K562 (cell line): ENCODE data around the gene CCDC116. TPM values are rescaled to one million over a fixed set of nuclear protein-coding genes. Genes with fewer than 3 reads are reported as not detected.
A peak's percentile ranks its signal among the peaks of the same experiment; 100 is the strongest.

Experiments used
- ATAC-seq: fragments of 200-7000 bp; cut with Tn5 transposase; 3 replicates; pipeline ENCODE4 v1.9.1; 2020; ENCODE audit warnings: moderate library complexity
- BruUV-seq: library from RNA; stranded (reverse); fragments of 400-500 nt; replicated peaks from 2 replicates; lab custom pipeline; 2021; lab: Mats Ljungman, UMichigan
- CTCF ChIA-PET: fragments of 300-600 bp; formaldehyde crosslinking; extraction: SDS; loops from one replicate; lab custom pipeline; 2021; ENCODE audit warnings: low intra/inter-chr PET ratio; lab: Yijun Ruan, JAX
- POLR2A ChIA-PET: fragments of 300-600, 350-650 bp; sonication (Branson Sonifier 250); formaldehyde crosslinking; extraction: SDS; loops from one replicate; lab custom pipeline; 2021; ENCODE audit warnings: antibody characterized with exemption, inconsistent platforms; lab: Yijun Ruan, JAX
- DNase-seq, 4 experiments: peaks; one replicate each; pipeline versions ENCODE4 v3.0.0 to v3.0.0-alpha.2; 2011 to 2018; ENCODE audit warnings: low spot score in 3 of 4, mixed read lengths in 3 of 4; ENCODE audit errors: extremely low read depth in 1 of 4
- FAIRE-seq: peaks from 2 replicates; lab custom pipeline; 2011; peaks lifted over from hg19 to GRCh38; lab: Jason Lieb, UNC
- H2AFZ ChIP-seq: 2 replicates; pipeline ENCODE4 v1.6.0; 2011; ENCODE audit warnings: low read depth, low read length, control low read depth, inconsistent platforms
- H3K27ac ChIP-seq: fragments of 200-600 bp; 3 replicates; pipeline ENCODE4 v1.8.0; 2011; ENCODE audit warnings: low read depth, mild to moderate bottlenecking, control low read depth, inconsistent platforms, low read length, moderate library complexity, mixed read lengths; ENCODE audit errors: extremely low read depth
- H3K27me3 ChIP-seq, 2 experiments: fragments of 300-600 bp in 1 of 2; 2 replicates in 1 of 2; 3 replicates in 1 of 2; pipeline versions ENCODE4 v1.6.0 to v1.8.0; 2011; ENCODE audit warnings: inconsistent platforms in 2 of 2, low read length in 2 of 2, mild to moderate bottlenecking in 1 of 2, mixed read lengths in 1 of 2, moderate library complexity in 1 of 2; ENCODE audit not compliant: control insufficient read depth in 2 of 2, insufficient read depth in 2 of 2
- H3K36me3 ChIP-seq: fragments of 300-600 bp; 3 replicates; pipeline ENCODE4 v1.8.0; 2011; ENCODE audit warnings: mild to moderate bottlenecking, low read length, inconsistent platforms; ENCODE audit not compliant: control insufficient read depth, insufficient read depth
- H3K4me1 ChIP-seq, 2 experiments: fragments of 200-600 bp in 1 of 2; replicated peaks in 1 of 2; 2 replicates in 1 of 2; 3 replicates in 1 of 2; pipeline versions ENCODE4 v1.5.1 to v1.8.0; 2011; ENCODE audit warnings: inconsistent platforms in 2 of 2, low read length in 2 of 2, mild to moderate bottlenecking in 1 of 2, mixed read lengths in 1 of 2, moderate library complexity in 1 of 2; ENCODE audit not compliant: control insufficient read depth in 2 of 2, insufficient read depth in 2 of 2
- H3K4me2 ChIP-seq: 2 replicates; pipeline ENCODE4 v1.6.1; 2011; ENCODE audit warnings: low read length, control low read depth, inconsistent platforms, mixed read lengths; ENCODE audit not compliant: insufficient read depth
- H3K4me3 ChIP-seq: fragments of 200-600 bp; sonication (generic), shearing (Covaris generic); 2 replicates; pipeline ENCODE4 v1.5.1; 2016; ENCODE audit warnings: control low read depth, inconsistent platforms
- H3K79me2 ChIP-seq: fragments of 200-600 bp; 3 replicates; pipeline ENCODE4 v1.8.0; 2011; ENCODE audit warnings: low read length, inconsistent platforms; ENCODE audit not compliant: control insufficient read depth, insufficient read depth
- H3K9ac ChIP-seq, 2 experiments: 2 replicates each; pipeline versions ENCODE4 v1.6.0 to v1.6.1; 2011; ENCODE audit warnings: low read depth in 2 of 2, low read length in 2 of 2, control low read depth in 1 of 2, inconsistent platforms in 1 of 2, mild to moderate bottlenecking in 1 of 2, mixed read lengths in 1 of 2; ENCODE audit not compliant: insufficient read depth in 1 of 2
- H3K9me1 ChIP-seq: one replicate; pipeline ENCODE4 v1.6.0; 2011; ENCODE audit warnings: inconsistent platforms, mild to moderate bottlenecking, low read length, moderate library complexity; ENCODE audit not compliant: control insufficient read depth, insufficient read depth
- H3K9me3 ChIP-seq: replicated peaks from 2 replicates; pipeline ENCODE4 v1.5.1; 2011; ENCODE audit warnings: low read depth, low read length, inconsistent platforms; ENCODE audit not compliant: control insufficient read depth, insufficient read depth
- H4K20me1 ChIP-seq: replicated peaks from 2 replicates; pipeline ENCODE4 v1.6.1; 2011; ENCODE audit warnings: low read length, inconsistent platforms, mixed read lengths; ENCODE audit not compliant: control insufficient read depth, insufficient read depth
- ATF1 ChIP-seq, 2 experiments: fragments of 450-650 bp in 1 of 2; IDR thresholded peaks; 2 replicates each; pipeline ENCODE4 v1.6.1; 2016; ENCODE audit warnings: missing compliant biosample characterization in 1 of 2, missing genetic modification characterization in 1 of 2
- CBX1 ChIP-seq: sonication (generic); IDR thresholded peaks from 2 replicates; pipeline ENCODE4 v1.6.1; 2016; ENCODE audit warnings: antibody characterized with exemption, low read depth, mild to moderate bottlenecking
- GABPA ChIP-seq: fragments of 200-800 bp; sonication (Bioruptor generic); conservative IDR thresholded peaks from 2 replicates; pipeline ENCODE4 v1.6.1; 2016; ENCODE audit warnings: low read depth, missing genetic modification characterization, missing compliant biosample characterization
- HOXB6 ChIP-seq: fragments of 250-450 bp; sonication (Bioruptor Pico); IDR thresholded peaks from 2 replicates; pipeline ENCODE4 v1.5.1; 2022; ENCODE audit warnings: mild to moderate bottlenecking, borderline replicate concordance
- NONO ChIP-seq, 2 experiments: fragments of 200-400 bp in 1 of 2; fragments of 450-650 bp in 1 of 2; formaldehyde crosslinking in 1 of 2; IDR thresholded peaks; 2 replicates each; pipeline ENCODE4 v1.6.1; 2017; ENCODE audit warnings: low read depth in 2 of 2, mild to moderate bottlenecking in 2 of 2, moderate library complexity in 2 of 2, low read length in 1 of 2
- PCBP2 ChIP-seq: fragments of 200-400 bp; formaldehyde crosslinking; IDR thresholded peaks from 2 replicates; pipeline ENCODE4 v1.6.1; 2018; ENCODE audit warnings: low read length, low read depth, mild to moderate bottlenecking, moderate library complexity; ENCODE audit not compliant: poor library complexity, severe bottlenecking
- RCOR1 ChIP-seq, 2 experiments: IDR thresholded peaks; 2 replicates each; pipeline ENCODE4 v1.6.1; 2012; ENCODE audit warnings: low read depth in 2 of 2, low read length in 2 of 2, borderline replicate concordance in 1 of 2, improper control_type of control experiment in 1 of 2
- RFX7 ChIP-seq: fragments of 250-450 bp; sonication (Bioruptor Pico); IDR thresholded peaks from 2 replicates; pipeline ENCODE4 v1.5.1; 2021; ENCODE audit warnings: mild to moderate bottlenecking
- ZNF324 ChIP-seq: fragments of 250-450 bp; sonication (Bioruptor Pico); IDR thresholded peaks from 2 replicates; pipeline ENCODE4 v1.4.0; 2020; ENCODE audit warnings: mild to moderate bottlenecking
- ZNF436 ChIP-seq: fragments of 250-450, 450-650 bp; sonication (Bioruptor Pico); formaldehyde crosslinking; IDR thresholded peaks from 2 replicates; pipeline ENCODE4 v1.7.0; 2020; ENCODE audit warnings: mild to moderate bottlenecking
- WGBS: fragments of 100-300 bp; shearing (Covaris generic); methylation state at CpG from one replicate; pipeline ENCODE4 v1.1.6; 2016; ENCODE audit warnings: low coverage, mixed read lengths; ENCODE audit not compliant: insufficient coverage; ENCODE audit errors: missing lambda C conversion rate; 5-methylcytosine and 5-hydroxymethylcytosine counted together
- in situ Hi-C: fragments of 300-500 bp; cut with MboI; formaldehyde crosslinking; loops from 4 replicates; pipeline ENCODE4 v1.15.0; 2018; ENCODE audit warnings: inconsistent platforms, mixed read lengths
- intact Hi-C: fragments of 100-400 bp; cut with micrococcal nuclease; formaldehyde crosslinking; loops from 2 replicates; pipeline ENCODE4 v1.14.2; 2022
- polyA plus RNA-seq, 8 experiments: library from polyadenylated mRNA; depleted of rRNA in 4 of 8; stranded (reverse) in 5 of 8; unstranded in 3 of 8; fragments of >200 nt; fragmentation: Nextera tagmentation in 2 of 8; fragmentation: Illumina TruSeq in 1 of 8; extraction: Ambion mirVana in 2 of 8; extraction: Trizol in 1 of 8; gene quantifications; 2 replicates each; pipeline versions ENCODE4 v1.2.1 to v1.2.3, GENCODE V29; 2011 to 2014; ENCODE audit warnings: inconsistent platforms in 1 of 8, missing spikeins in 1 of 8
- total RNA-seq, 7 experiments: library from RNA; depleted of rRNA in 6 of 7; stranded (reverse); fragments of >200 nt in 6 of 7; fragmentation: Illumina TruSeq in 2 of 7; extraction: Trizol in 2 of 7; gene quantifications; 2 replicates each; pipeline versions ENCODE4 v1.2.1 to v1.2.3, GENCODE V29; 2011 to 2021; ENCODE audit warnings: low replicate concordance in 1 of 7
- TF ChIP-seq, protein P1 (sequence below): sonication (generic); formaldehyde crosslinking; IDR thresholded peaks from 2 replicates; pipeline ENCODE4 v1.8.1; 2023; ENCODE audit warnings: missing genetic modification reagents, mild to moderate bottlenecking, borderline replicate concordance
- TF ChIP-seq, protein P2 (sequence below): fragments of 450-650 bp; IDR thresholded peaks from 2 replicates; pipeline ENCODE4 v1.6.1; 2016; ENCODE audit warnings: low read depth, mild to moderate bottlenecking, moderate library complexity

CCDC116 gene
- total and polyA plus RNA-seq, 9 of the 15 experiments (the other 6 are each of a cell fraction or from before 2014, with no cell fraction given) = 1.6 to 11.3 (median 4.7) TPM

DNA sequence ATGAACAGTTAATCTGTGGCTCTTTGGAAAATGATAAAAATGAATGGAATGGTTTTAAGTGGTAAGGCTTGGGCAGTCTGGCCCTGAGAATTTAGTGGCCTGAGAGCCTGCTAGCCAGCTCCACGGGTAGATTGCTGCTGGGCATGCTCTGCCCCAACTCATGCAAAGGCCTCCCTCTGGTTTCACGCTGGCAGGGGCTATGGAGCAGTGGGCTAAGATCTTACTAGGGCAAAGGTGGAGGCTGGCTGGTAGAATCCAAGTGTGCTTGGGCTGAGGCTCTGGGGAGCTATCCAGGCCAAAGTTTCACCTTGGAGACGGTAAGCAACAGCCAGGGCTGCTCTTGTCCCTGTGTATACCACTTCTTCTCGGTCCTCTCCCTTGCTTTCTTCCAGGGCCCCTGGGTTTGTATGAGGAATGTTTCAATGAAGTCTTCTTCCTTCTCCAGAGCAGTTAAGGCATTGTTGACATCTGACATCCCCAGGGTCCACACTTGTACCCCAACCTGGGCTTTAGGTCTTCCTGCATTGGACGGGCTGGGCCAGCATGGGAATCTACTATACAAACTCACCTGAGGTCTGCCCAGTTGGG lies 37.6 kb upstream of the CCDC116 start:
- FAIRE-seq (no peak), ATAC-seq (no peak), DNase-seq (no peak)
- H3K36me3 ChIP-seq = peaks cover 91% of the 10 kb centered on the region
- no peak overlapping the region for H2AFZ ChIP-seq
- 69% methylated on average over 5 of the region's 5 CpGs for WGBS
- in situ Hi-C loops (no loop called here), intact Hi-C loops (loop anchor here (1.0 kb wide), 2 partner anchors 46 to 51 kb away; no protein-coding TSS in a partner anchor)
- H3K79me2 ChIP-seq = peaks cover 99% of the 10 kb centered on the region
- H3K4me2 ChIP-seq = no peak overlapping the region
- peaks cover 9% of the 10 kb centered on the region for H3K9me1 ChIP-seq
- TSS peak; percentile 21 for BruUV-seq
- ChIA-PET POLR2A (interaction anchor here (4.3 to 76.8 kb wide), 3 partner anchors 14 to 26 kb away, joined by 20 to 4622 read pairs (median 4622); partner anchors contain the start of genes CCDC116, SDF2L1 and YDJC), CTCF (interaction anchor here (0.6 to 2.3 kb wide), 5 partner anchors 47 to 118 kb away, joined by 4 to 23 read pairs (median 4); partner anchors contain the start of gene SDF2L1)
- no peak overlapping the region for H3K27ac ChIP-seq
- H3K9me3 ChIP-seq = no peaks in the 10 kb centered on the region
- peaks cover 0 to 4% of the 10 kb centered on the region in 2 experiments; a peak in 3 of 5 replicates for H3K4me1 ChIP-seq
- no peak overlapping the region for H3K4me3 ChIP-seq
- no peak overlapping the region for H3K9ac ChIP-seq
- no peaks in the 10 kb centered on the region; a peak in 1 of 5 replicates for H3K27me3 ChIP-seq
- peaks cover 59% of the 10 kb centered on the region for H4K20me1 ChIP-seq
- TF ChIP-seq NONO (IDR thresholded peaks at IDR 0.05; ENCODE audit: low read depth in 2 of 2, low read length in 1 of 2) = no peak
- no peak for TF ChIP-seq ZNF324 (CRISPR knock-in tag)
- no peak for TF ChIP-seq RFX7
- no peak for TF ChIP-seq CBX1
- TF ChIP-seq, protein P1, sequence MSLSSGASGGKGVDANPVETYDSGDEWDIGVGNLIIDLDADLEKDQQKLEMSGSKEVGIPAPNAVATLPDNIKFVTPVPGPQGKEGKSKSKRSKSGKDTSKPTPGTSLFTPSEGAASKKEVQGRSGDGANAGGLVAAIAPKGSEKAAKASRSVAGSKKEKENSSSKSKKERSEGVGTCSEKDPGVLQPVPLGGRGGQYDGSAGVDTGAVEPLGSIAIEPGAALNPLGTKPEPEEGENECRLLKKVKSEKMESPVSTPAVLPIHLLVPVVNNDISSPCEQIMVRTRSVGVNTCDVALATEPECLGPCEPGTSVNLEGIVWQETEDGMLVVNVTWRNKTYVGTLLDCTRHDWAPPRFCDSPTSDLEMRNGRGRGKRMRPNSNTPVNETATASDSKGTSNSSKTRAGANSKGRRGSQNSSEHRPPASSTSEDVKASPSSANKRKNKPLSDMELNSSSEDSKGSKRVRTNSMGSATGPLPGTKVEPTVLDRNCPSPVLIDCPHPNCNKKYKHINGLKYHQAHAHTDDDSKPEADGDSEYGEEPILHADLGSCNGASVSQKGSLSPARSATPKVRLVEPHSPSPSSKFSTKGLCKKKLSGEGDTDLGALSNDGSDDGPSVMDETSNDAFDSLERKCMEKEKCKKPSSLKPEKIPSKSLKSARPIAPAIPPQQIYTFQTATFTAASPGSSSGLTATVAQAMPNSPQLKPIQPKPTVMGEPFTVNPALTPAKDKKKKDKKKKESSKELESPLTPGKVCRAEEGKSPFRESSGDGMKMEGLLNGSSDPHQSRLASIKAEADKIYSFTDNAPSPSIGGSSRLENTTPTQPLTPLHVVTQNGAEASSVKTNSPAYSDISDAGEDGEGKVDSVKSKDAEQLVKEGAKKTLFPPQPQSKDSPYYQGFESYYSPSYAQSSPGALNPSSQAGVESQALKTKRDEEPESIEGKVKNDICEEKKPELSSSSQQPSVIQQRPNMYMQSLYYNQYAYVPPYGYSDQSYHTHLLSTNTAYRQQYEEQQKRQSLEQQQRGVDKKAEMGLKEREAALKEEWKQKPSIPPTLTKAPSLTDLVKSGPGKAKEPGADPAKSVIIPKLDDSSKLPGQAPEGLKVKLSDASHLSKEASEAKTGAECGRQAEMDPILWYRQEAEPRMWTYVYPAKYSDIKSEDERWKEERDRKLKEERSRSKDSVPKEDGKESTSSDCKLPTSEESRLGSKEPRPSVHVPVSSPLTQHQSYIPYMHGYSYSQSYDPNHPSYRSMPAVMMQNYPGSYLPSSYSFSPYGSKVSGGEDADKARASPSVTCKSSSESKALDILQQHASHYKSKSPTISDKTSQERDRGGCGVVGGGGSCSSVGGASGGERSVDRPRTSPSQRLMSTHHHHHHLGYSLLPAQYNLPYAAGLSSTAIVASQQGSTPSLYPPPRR (CRISPR knock-in tag) = no peak
- no peak for TF ChIP-seq ZNF436
- peak in 1 of 2 experiments; percentile 40; a peak in 1 of 4 replicates for TF ChIP-seq RCOR1 (IDR thresholded peaks at IDR 0.05; ENCODE audit: borderline replicate concordance in 1 of 2, low read depth in 2 of 2, low read length in 2 of 2)
- no peak for TF ChIP-seq ATF1 (CRISPR knock-in tag; IDR thresholded peaks at IDR 0.05)
- no peak for TF ChIP-seq ATF1 (tag; IDR thresholded peaks at IDR 0.05)
- TF ChIP-seq GABPA (tag) = no peak
- TF ChIP-seq PCBP2 = no peak
- TF ChIP-seq, protein P2, sequence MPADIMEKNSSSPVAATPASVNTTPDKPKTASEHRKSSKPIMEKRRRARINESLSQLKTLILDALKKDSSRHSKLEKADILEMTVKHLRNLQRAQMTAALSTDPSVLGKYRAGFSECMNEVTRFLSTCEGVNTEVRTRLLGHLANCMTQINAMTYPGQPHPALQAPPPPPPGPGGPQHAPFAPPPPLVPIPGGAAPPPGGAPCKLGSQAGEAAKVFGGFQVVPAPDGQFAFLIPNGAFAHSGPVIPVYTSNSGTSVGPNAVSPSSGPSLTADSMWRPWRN = no peak
- TF ChIP-seq HOXB6 (CRISPR knock-in tag) = no peak
